ENCODE measurements around the gene COBL.
"Not testable (repeated sequence)": the region's sequence is repeated elsewhere in the genome, so short reads cannot be mapped to it uniquely, and the experiment has no call there.

The COBL gene

DNA sequence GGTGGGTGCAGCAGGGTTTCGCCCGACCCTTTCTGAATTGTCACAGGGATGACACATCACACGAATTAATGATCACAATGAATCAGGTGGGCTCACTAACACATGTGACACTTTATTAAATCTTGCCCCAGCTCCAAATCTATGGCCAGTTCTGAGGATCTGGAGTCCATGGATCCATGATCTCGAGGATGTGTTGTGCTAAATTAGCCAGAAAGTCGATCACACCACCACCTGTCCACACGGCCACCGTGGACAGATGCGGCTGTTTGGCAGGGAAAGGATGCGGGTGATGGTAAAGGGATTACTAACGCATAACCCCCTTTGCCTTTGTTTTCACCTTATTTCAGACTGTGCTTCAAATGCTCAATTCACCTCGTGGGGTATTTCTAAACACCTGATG, 96.4 kb downstream of the COBL start:
- Mint-ChIP-seq H3K27me3 (ENCODE audit: low read depth) (no peaks in the 10 kb centered on the region), H3K36me3 (ENCODE audit: low read depth) (no peaks in the 10 kb centered on the region), H3K9me3 (no peaks in the 10 kb centered on the region), H3K27ac (no peak overlapping the region), H3K4me3 (no peak overlapping the region), H3K4me1 (ENCODE audit: low read depth) (no peaks in the 10 kb centered on the region)

DNA sequence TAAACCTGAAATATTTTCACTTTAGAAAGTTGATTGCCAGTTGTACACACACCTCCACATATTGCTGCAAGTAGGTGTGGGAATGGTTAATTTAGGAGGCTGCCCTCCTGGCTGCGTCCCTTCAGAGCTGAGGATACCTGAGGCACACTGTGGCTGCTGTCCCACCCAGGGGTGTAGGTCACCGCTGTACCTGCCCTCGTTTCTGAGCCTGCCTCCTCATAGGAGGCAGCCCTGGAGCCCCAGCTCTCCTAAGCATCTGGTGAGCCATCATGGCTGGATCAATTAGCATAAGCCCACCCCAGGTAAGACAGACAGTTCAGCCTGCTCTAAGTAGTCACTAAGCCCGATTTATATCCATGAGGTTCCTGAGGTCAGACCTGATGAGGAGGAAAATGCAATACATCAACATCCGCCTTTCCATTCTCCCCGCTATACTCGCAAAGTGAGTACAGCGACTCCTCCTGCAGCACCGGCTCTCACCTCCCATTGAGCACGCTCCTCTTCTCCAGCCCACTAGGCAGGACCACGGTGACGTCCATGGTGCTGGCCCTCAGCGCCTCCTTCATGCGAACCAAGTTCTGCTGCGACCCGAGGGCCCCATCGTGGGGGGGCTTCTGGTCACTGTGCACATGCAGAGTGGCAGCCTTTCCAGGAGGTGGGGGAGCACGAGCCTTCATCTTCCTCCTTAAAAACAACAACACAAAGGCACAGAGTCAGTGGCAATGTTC, 97.2 kb downstream of the COBL start:
- no peak overlapping the region for H3K27ac Mint-ChIP-seq
- H3K4me3 Mint-ChIP-seq = no peak overlapping the region
- no peaks in the 10 kb centered on the region for H3K4me1 Mint-ChIP-seq (ENCODE audit: low read depth)

DNA sequence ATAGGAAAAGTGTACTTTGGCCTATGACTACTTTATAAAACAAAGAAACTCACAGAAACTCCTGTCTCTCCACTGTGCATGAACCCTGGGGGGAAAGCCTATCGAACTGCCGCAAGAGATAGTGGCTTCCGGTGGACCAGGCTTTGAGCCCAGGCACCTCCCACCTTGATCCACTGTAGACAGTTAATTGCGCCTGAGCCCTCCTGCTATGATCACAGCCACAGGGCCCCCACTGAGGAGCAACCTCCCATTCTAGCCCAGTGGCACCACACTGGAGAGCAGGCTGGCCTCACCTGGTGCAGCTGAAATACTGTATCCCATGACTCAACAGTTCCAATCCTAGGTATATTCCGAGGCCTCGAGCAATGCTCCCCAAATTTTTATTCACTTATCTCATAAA, 98.8 kb downstream of the COBL start:
- Mint-ChIP-seq H3K36me3 (ENCODE audit: low read depth) (no peaks in the 10 kb centered on the region), H3K27me3 (ENCODE audit: low read depth) (no peaks in the 10 kb centered on the region), H3K9me3 (no peaks in the 10 kb centered on the region), H3K27ac (no peak overlapping the region), H3K4me3 (no peak overlapping the region), H3K4me1 (ENCODE audit: low read depth) (no peaks in the 10 kb centered on the region)

More for the DNA sequence above, 97.2 kb downstream of the COBL start:
- no peaks in the 10 kb centered on the region for H3K27me3 Mint-ChIP-seq (ENCODE audit: low read depth)
- no peaks in the 10 kb centered on the region for H3K36me3 Mint-ChIP-seq (ENCODE audit: low read depth)
- H3K9me3 Mint-ChIP-seq = no peaks in the 10 kb centered on the region

DNA sequence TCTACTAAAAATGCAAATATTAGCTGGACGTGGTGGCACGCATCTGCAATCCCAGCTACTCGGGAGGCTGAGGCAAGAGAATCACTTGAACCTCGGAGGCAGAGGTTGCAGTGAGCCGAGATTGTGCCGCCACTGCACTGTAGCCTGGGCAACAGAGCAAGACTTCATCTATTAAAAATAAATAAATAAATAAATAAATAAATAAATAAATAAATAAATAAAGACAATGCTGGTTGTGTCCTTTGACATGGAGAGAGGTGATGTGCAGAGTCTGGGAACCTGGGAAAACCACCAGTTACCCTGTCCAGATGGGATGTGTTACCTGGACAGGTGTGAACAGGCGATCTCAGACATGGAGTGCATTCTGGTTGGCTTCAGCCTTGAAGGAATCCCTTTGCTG, 102.5 kb downstream of the COBL start:
- Mint-ChIP-seq H3K4me3 (no peak overlapping the region), H3K36me3 (ENCODE audit: low read depth) (no peaks in the 10 kb centered on the region), H3K4me1 (ENCODE audit: low read depth) (peaks cover 2% of the 10 kb centered on the region), H3K27ac (no peak overlapping the region), H3K9me3 (no peaks in the 10 kb centered on the region), H3K27me3 (ENCODE audit: low read depth) (no peaks in the 10 kb centered on the region)

DNA sequence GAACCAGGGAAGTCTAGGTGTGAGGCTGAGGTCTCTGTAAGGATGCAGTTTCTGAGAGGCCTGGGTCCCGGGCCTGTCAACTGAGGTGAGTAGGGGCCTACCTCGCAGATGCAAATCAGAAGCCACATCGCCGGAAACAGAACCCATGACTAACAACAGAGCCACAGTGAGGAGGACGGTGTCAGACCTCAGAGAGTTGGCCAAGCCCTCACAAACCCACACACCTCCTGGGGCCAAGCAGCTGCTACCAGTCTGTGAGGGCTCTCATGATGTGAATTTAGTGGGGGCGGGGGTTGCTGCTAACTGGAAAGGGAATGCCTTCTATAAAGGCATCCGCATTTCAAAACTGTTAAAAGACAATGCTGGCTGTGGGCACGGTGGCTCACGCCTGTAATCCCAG, 103.0 kb downstream of the COBL start:
- Mint-ChIP-seq H3K4me3 (no peak overlapping the region), H3K4me1 (ENCODE audit: low read depth) (peaks cover 3% of the 10 kb centered on the region), H3K9me3 (no peaks in the 10 kb centered on the region), H3K36me3 (ENCODE audit: low read depth) (no peaks in the 10 kb centered on the region), H3K27me3 (ENCODE audit: low read depth) (no peaks in the 10 kb centered on the region), H3K27ac (no peak overlapping the region)

DNA sequence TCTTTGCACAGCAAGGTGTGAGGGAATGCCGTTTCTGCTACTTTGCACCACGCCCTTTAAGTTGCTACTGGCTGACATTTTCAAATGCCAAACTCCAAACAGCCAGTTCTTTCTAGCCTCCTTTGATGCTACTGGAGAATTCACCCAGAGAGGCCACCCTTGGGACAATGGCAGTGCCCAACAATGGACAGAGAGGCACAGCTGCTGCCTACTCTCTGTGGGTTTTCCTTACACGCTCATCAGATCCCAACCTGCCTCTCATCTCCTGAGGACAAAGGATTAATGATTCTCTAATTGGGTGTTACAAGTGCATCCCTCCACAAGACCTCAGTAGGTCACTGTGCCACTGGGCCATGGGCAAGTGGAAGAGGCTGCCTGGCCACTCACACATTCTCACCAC, 105.8 kb downstream of the COBL start:
- Mint-ChIP-seq H3K4me1 (ENCODE audit: low read depth) (peaks cover 3% of the 10 kb centered on the region), H3K4me3 (no peak overlapping the region), H3K36me3 (ENCODE audit: low read depth) (no peaks in the 10 kb centered on the region), H3K9me3 (no peaks in the 10 kb centered on the region), H3K27me3 (ENCODE audit: low read depth) (no peaks in the 10 kb centered on the region), H3K27ac (no peak overlapping the region)

DNA sequence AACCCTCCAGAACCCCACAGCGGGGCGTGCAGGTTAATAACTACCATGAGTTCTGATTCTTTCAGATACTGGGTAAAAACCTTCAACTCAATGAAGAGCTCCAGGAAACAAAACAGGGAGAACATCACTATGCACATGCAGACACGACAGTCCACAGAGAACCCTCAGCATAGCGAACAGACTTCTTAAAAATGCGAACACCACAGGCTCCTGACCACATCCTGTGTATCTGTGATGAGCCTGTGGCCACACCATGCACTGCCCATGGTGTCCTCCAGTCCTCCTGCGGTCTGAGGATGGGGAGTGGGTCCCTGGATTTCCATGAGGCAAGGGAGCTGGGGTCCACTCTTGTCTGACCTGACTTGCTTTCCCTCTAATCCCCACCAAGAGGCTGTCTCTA, 107.2 kb downstream of the COBL start:
- no peak overlapping the region for H3K27ac Mint-ChIP-seq
- H3K4me3 Mint-ChIP-seq = no peak overlapping the region
- no peaks in the 10 kb centered on the region for H3K36me3 Mint-ChIP-seq (ENCODE audit: low read depth)
- no peaks in the 10 kb centered on the region for H3K9me3 Mint-ChIP-seq
- no peaks in the 10 kb centered on the region for H3K27me3 Mint-ChIP-seq (ENCODE audit: low read depth)
- H3K4me1 Mint-ChIP-seq (ENCODE audit: low read depth) = peaks cover 3% of the 10 kb centered on the region

DNA sequence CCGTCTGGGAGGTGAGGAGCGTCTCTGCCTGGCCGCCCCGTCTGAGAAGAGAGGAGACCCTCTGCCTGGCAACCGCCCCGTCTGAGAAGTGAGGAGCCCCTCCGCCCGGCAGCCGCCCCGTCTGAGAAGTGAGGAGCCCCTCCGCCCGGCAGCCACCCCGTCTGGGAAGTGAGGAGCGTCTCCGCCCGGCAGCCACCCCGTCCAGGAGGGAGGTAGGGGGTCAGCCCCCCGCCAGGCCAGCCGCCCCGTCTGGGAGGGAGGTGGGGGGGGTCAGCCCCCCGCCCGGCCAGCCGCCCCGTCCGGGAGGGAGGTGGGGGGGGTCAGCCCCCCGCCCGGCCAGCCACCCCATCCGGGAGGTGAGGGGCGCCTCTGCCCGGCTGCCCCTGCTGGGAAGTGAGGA, 108.5 kb downstream of the COBL start:
- H3K9me3 Mint-ChIP-seq; H3K27ac Mint-ChIP-seq; H3K36me3 Mint-ChIP-seq (ENCODE audit: low read depth); H3K27me3 Mint-ChIP-seq (ENCODE audit: low read depth); H3K4me1 Mint-ChIP-seq (ENCODE audit: low read depth); H3K4me3 Mint-ChIP-seq: not testable (repeated sequence)

DNA sequence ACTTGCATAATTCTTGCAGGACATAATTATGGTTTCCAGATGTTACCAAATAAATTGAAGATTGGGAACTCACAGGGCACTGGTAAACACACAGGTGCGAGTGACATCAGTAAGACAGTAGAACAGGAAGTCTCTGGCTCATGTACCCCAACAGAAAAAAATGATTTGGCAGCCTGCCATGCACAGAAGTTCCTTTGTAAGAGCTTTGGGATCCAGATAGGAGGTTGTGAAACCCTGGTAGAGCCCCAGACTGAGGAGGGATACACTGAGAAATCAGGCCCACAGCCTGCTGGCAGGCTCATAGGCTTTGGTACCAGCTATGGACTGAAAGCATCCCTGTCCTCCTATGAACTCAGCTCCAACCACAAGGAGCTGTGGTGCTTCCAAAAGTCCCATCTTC, 118.0 kb downstream of the COBL start:
- no peak overlapping the region for H3K4me3 Mint-ChIP-seq
- H3K36me3 Mint-ChIP-seq (ENCODE audit: low read depth) = no peaks in the 10 kb centered on the region
- H3K27me3 Mint-ChIP-seq (ENCODE audit: low read depth) = peaks cover 37% of the 10 kb centered on the region
- H3K9me3 Mint-ChIP-seq = no peaks in the 10 kb centered on the region
- no peak overlapping the region for H3K27ac Mint-ChIP-seq
- no peaks in the 10 kb centered on the region for H3K4me1 Mint-ChIP-seq (ENCODE audit: low read depth)

DNA sequence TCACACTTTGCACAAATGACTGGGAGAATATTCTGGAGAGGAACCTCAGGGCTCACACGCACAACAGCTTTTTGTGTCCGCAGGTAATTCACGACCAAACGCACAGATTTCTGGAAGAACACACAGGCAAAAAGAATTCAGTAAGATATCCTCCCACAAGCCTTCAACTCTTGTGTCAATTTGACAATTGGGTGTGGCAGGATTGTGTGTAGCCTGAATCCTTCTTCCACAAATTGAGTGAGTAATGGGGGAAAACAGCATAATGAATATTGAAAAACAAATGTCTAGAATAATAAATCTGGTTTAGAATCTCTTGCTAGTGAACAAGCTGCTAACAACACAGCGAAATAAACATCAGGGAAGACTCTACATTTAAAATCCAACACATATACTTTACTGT, 125.6 kb downstream of the COBL start:
- H3K36me3 Mint-ChIP-seq (ENCODE audit: low read depth) = no peaks in the 10 kb centered on the region
- no peak overlapping the region for H3K27ac Mint-ChIP-seq
- H3K9me3 Mint-ChIP-seq = no peaks in the 10 kb centered on the region
- no peaks in the 10 kb centered on the region for H3K4me1 Mint-ChIP-seq (ENCODE audit: low read depth)
- peaks cover 12% of the 10 kb centered on the region for H3K27me3 Mint-ChIP-seq (ENCODE audit: low read depth)
- H3K4me3 Mint-ChIP-seq = no peak overlapping the region

DNA sequence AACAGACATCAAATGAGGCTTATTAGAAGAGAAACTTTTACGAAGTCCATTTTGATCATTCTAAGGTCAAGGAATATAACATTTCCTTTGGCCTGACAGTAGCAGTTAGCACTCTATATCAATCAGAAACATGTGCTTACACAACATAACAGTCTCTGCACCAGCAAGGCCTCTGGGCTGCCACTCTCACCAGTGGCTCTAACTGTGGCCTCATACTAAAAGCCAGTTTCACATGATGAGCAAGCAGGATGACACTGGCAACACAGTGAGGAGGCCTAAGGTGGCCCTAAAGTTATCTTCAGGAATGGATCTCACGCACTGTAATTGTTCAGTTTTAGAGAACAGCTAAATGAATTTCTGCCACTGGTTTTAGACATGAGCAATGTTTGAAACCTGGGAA, 126.8 kb downstream of the COBL start:
- Mint-ChIP-seq H3K4me3 (no peak overlapping the region), H3K9me3 (no peaks in the 10 kb centered on the region), H3K27ac (no peak overlapping the region), H3K27me3 (ENCODE audit: low read depth) (peaks cover 9% of the 10 kb centered on the region), H3K36me3 (ENCODE audit: low read depth) (no peaks in the 10 kb centered on the region), H3K4me1 (ENCODE audit: low read depth) (no peaks in the 10 kb centered on the region)

DNA sequence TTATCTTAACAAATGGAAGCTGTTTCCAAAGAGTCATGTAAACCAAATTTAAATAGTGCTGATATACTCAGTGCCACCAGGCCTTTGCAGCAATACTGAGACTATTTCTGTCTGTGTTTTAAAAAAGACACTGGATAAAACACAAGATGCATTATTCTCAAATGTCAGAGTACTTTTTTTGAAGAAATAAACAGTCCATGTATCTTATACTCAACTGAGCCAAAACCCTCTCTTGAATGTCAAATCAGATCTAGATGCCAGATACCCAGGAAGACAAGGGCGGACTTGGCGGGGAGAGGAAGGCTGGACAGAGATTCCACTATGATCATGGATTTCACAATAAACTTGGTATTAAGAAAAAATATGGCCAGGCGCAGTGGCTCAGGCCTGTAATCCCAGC, 127.6 kb downstream of the COBL start:
- H3K9me3 Mint-ChIP-seq = no peaks in the 10 kb centered on the region
- H3K27ac Mint-ChIP-seq = no peak overlapping the region
- H3K4me3 Mint-ChIP-seq = no peak overlapping the region
- H3K36me3 Mint-ChIP-seq (ENCODE audit: low read depth) = no peaks in the 10 kb centered on the region
- H3K4me1 Mint-ChIP-seq (ENCODE audit: low read depth) = no peaks in the 10 kb centered on the region
- H3K27me3 Mint-ChIP-seq (ENCODE audit: low read depth) = peaks cover 2% of the 10 kb centered on the region

DNA sequence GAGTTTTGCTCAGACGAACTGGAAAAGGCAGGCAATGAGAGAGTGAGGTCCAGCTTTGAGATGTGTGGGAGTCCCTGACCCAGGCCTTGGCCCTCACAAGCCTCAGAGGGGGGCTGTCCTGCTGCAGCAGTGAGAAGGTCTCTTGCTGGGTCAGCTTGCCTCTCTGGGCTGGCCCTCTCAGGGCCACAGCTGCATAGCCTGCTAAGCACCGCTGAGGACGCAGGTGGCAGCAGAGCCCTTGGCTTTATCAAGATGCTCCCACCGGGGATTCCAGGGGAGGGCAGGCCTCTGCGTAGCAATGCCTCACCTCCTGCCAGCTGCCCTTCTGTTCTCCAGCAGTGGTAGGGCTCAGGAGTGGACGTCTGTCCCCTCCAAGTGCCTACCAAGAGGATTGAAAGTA, 128.7 kb downstream of the COBL start:
- Mint-ChIP-seq H3K27ac (no peak overlapping the region), H3K4me3 (no peak overlapping the region), H3K36me3 (ENCODE audit: low read depth) (no peaks in the 10 kb centered on the region), H3K9me3 (no peaks in the 10 kb centered on the region), H3K4me1 (ENCODE audit: low read depth) (no peaks in the 10 kb centered on the region), H3K27me3 (ENCODE audit: low read depth) (no peaks in the 10 kb centered on the region)

DNA sequence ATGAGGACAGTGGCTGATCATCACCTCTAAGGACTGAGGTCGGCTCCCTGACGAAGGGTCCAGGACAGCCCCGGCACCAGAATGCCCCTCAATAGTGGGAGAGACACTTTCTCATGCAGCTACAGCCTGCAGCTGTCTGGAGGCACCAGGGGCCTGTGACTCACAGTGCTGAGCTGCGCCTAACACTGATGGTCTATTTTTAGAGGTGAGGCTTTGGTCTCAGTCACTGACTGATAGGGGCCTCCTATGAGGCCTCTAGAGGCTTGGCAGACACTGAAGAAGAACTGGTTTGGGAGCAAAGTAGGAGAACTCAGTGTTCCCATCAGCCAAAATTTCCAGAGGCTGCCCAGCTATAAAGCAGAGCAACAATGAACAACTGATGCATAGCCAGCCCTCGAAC, 130.1 kb downstream of the COBL start:
- peaks cover 5% of the 10 kb centered on the region for H3K27me3 Mint-ChIP-seq (ENCODE audit: low read depth)
- no peaks in the 10 kb centered on the region for H3K9me3 Mint-ChIP-seq
- H3K4me1 Mint-ChIP-seq (ENCODE audit: low read depth) = no peaks in the 10 kb centered on the region
- no peak overlapping the region for H3K4me3 Mint-ChIP-seq
- H3K36me3 Mint-ChIP-seq (ENCODE audit: low read depth) = no peaks in the 10 kb centered on the region
- no peak overlapping the region for H3K27ac Mint-ChIP-seq

DNA sequence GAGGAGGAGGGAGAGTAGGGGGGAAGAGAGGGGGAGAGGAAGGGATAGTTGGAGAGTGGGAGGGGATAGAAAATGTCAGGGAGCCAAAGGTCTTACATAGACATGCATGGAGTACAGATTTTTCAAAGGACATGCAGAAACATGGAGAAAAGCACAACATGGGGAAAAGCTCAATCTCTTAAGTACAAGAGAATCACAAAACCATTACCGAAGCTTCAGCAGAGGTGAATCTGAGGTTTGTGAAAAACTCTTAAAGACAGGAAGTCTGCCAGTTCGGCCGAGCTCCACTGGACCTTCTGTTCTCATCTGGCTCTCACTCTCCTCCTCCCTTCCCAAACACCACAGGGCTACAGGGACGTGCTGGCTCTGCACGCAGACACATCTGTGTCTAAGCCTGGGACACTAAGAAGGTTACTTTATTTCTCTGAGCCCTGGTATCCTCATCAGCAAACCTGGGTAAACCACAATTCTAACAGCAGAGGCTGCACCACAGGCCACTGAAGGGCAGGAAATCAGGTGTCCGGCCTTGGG, 133.9 kb downstream of the COBL start:
- H3K27ac Mint-ChIP-seq = no peak overlapping the region
- H3K27me3 Mint-ChIP-seq (ENCODE audit: low read depth) = peaks cover 8% of the 10 kb centered on the region
- H3K9me3 Mint-ChIP-seq = no peaks in the 10 kb centered on the region
- no peaks in the 10 kb centered on the region for H3K36me3 Mint-ChIP-seq (ENCODE audit: low read depth)
- no peak overlapping the region for H3K4me3 Mint-ChIP-seq
- H3K4me1 Mint-ChIP-seq (ENCODE audit: low read depth) = no peaks in the 10 kb centered on the region

DNA sequence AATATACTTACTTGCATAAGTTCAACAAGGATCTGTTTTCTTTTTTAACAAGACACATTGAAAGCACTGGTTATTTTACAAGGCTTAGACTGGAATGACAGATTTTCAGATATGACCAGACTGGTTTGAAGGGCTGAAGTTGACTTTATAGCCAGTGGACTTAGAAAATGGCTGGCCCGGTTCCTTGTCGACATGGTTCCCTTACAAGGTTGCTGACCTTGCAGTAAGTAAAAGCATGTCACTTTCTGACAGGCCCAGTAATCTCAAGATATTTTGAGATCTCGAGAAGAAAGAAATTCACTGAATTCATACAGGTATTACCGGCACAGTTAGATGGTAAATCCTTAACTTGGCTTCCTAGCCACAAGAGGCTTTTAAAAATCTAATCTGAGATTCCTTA, 136.5 kb downstream of the COBL start:
- Mint-ChIP-seq H3K27me3 (ENCODE audit: low read depth) (peaks cover 8% of the 10 kb centered on the region), H3K36me3 (ENCODE audit: low read depth) (no peaks in the 10 kb centered on the region), H3K4me1 (ENCODE audit: low read depth) (no peaks in the 10 kb centered on the region), H3K4me3 (no peak overlapping the region), H3K9me3 (no peaks in the 10 kb centered on the region), H3K27ac (no peak overlapping the region)
